Spinal cord (tissue), 10 donors: ENCODE data around the gene A4GALT. TPM values are rescaled to one million over a fixed set of nuclear protein-coding genes. Genes with fewer than 3 reads are reported as not detected.

Experiments
- DNase-seq, 6 donors: peaks; one replicate each; pipeline versions ENCODE4 v3.0.0 to v3.0.0-alpha.2; 2013 to 2015; ENCODE audit warnings: low spot score in 6 of 6, low read depth in 4 of 6
- H3K27ac ChIP-seq: one replicate; pipeline ENCODE4 v1.5.1; 2013; ENCODE audit warnings: low read depth, low read length, control low read depth
- H3K27me3 ChIP-seq: one replicate; pipeline ENCODE4 v1.6.1; 2013; ENCODE audit warnings: low read length; ENCODE audit not compliant: control insufficient read depth, insufficient read depth
- H3K36me3 ChIP-seq: one replicate; pipeline ENCODE4 v1.6.1; 2013; ENCODE audit warnings: low read length; ENCODE audit not compliant: control insufficient read depth, insufficient read depth
- H3K4me1 ChIP-seq: one replicate; pipeline ENCODE4 v1.6.1; 2013; ENCODE audit warnings: low read length; ENCODE audit not compliant: control insufficient read depth, insufficient read depth
- H3K4me3 ChIP-seq: one replicate; pipeline ENCODE4 v1.5.1; 2013; ENCODE audit warnings: low read depth, low read length, control low read depth
- H3K9me3 ChIP-seq: one replicate; pipeline ENCODE4 v1.6.1; 2013; ENCODE audit warnings: low read length; ENCODE audit not compliant: control insufficient read depth, insufficient read depth
- WGBS: methylation state at CpG from one replicate; pipeline ENCODE4 v1.1.5; 2013; ENCODE audit warnings: missing lambda C conversion rate; ENCODE audit not compliant: insufficient coverage; 5-methylcytosine and 5-hydroxymethylcytosine counted together
- long read RNA-seq, 4 donors: transcript quantifications; one replicate each; lab custom pipeline, GENCODE V29; 2026
- polyA plus RNA-seq, 2 donors: library from polyadenylated mRNA; unstranded; fragments of 120-200 nt; gene quantifications; one replicate each; pipeline ENCODE4 v1.2.1, GENCODE V29; 2013; ENCODE audit not compliant: insufficient read length in 2 of 2
- total RNA-seq, 2 donors: library from RNA; depleted of rRNA in 1 of 2; stranded (reverse); fragments of 120-200 nt in 1 of 2; fragments of >200 nt in 1 of 2; gene quantifications; one replicate each; pipeline versions ENCODE4 v1.2.3 to v1.2.4, GENCODE V29; 2013 to 2014
- donor health status: healthy.

Gene A4GALT
- total RNA-seq, result 10 to 100 TPM in 1 of 2 donors, 1 to 10 TPM in 1; 5.0 to 14.6 TPM
- 1 to 10 TPM; 4.5 to 8.1 TPM for polyA plus RNA-seq
- long read RNA-seq, donor 1, partial matches to known transcripts, result 0 of 4 reads
- long read RNA-seq, donor 1, other reads (novel, unspliced or antisense), result 0 of 4 reads
- long read RNA-seq, donor 2, partial matches to known transcripts, result 0 of 1 reads
- long read RNA-seq, donor 2, other reads (novel, unspliced or antisense), result 0 of 1 reads
- long read RNA-seq, donor 3, partial matches to known transcripts, result 0 of 2 reads
- long read RNA-seq, donor 3, other reads (novel, unspliced or antisense), result 0 of 2 reads
- long read RNA-seq, donor 4, result 0 reads

- under 1% methylated on average over 104 of the region's 104 CpGs for WGBS
- no peak for DNase-seq
- Histone ChIP-seq H3K27ac (no peak within 1 kb of the TSS), H3K36me3 (no peaks in the 10 kb centered on the region), H3K4me3 (peak within 1 kb of the TSS; percentile 38), H3K27me3 (peaks cover 49% of the 10 kb centered on the region), H3K4me1 (peaks cover 12% of the 10 kb centered on the region), H3K9me3 (no peaks in the 10 kb centered on the region)
These were observed at the start of gene A4GALT for GRCh38 chr22:42720263-42721044. TSS of gene A4GALT (minus strand) at chr22:42720870. CDS start at chr22:42693951, 26,919 bp downstream.

- Histone ChIP-seq H3K9me3 (no peaks in the 10 kb centered on the region), H3K27ac (no peak overlapping the region), H3K4me1 (peaks cover 16% of the 10 kb centered on the region), H3K27me3 (no peaks in the 10 kb centered on the region), H3K4me3 (no peak overlapping the region), H3K36me3 (peaks cover 3% of the 10 kb centered on the region)
- WGBS, result 80% methylated on average over 1 of the region's 4 CpGs
- DNase-seq, result no peak
These were observed 49.7 kb upstream of the A4GALT start for GRCh38 chr22:42770448-42770726.

- Histone ChIP-seq H3K36me3 (peaks cover 3% of the 10 kb centered on the region), H3K9me3 (no peaks in the 10 kb centered on the region), H3K27ac (no peak overlapping the region), H3K27me3 (no peaks in the 10 kb centered on the region), H3K4me3 (no peak overlapping the region), H3K4me1 (peaks cover 20% of the 10 kb centered on the region)
- WGBS, result 46% methylated on average over 42 of the region's 50 CpGs
- DNase-seq, result peak in 1 of 6 donors; percentile 49
These were observed 49.1 kb upstream of the A4GALT start for GRCh38 chr22:42769574-42770447.

- no peaks in the 10 kb centered on the region for H3K27me3 ChIP-seq
- peaks cover 3% of the 10 kb centered on the region for H3K36me3 ChIP-seq
- no peak overlapping the region for H3K4me3 ChIP-seq
- 85% methylated on average over 11 of the region's 11 CpGs for WGBS
- H3K27ac ChIP-seq, result no peak overlapping the region
- DNase-seq, result no peak
- H3K4me1 ChIP-seq, result peaks cover 20% of the 10 kb centered on the region
- H3K9me3 ChIP-seq, result no peaks in the 10 kb centered on the region
These were observed 48.5 kb upstream of the A4GALT start for GRCh38 chr22:42769238-42769573.

GRCh38 chr22:42768385-42769035 lies 47.8 kb upstream of the A4GALT start:
- Histone ChIP-seq H3K9me3 (no peaks in the 10 kb centered on the region), H3K27me3 (no peaks in the 10 kb centered on the region), H3K4me1 (peaks cover 20% of the 10 kb centered on the region), H3K36me3 (peaks cover 3% of the 10 kb centered on the region), H3K4me3 (no peak overlapping the region), H3K27ac (no peak overlapping the region)
- 83% methylated on average over 15 of the region's 22 CpGs for WGBS
- DNase-seq, result no peak

- H3K4me1 ChIP-seq, result peaks cover 16% of the 10 kb centered on the region
- no peaks in the 10 kb centered on the region for H3K27me3 ChIP-seq
- WGBS, result 77% methylated on average over 7 of the region's 8 CpGs
- DNase-seq, result no peak
- no peak overlapping the region for H3K27ac ChIP-seq
- peaks cover 3% of the 10 kb centered on the region for H3K36me3 ChIP-seq
- no peaks in the 10 kb centered on the region for H3K9me3 ChIP-seq
- no peak overlapping the region for H3K4me3 ChIP-seq
These were observed 46.2 kb upstream of the A4GALT start for GRCh38 chr22:42766860-42767259.

- 68% methylated on average over 5 of the region's 11 CpGs for WGBS
- DNase-seq, result no peak
- Histone ChIP-seq H3K9me3 (no peaks in the 10 kb centered on the region), H3K36me3 (peaks cover 3% of the 10 kb centered on the region), H3K4me3 (no peak overlapping the region), H3K4me1 (peaks cover 13% of the 10 kb centered on the region), H3K27ac (no peak overlapping the region), H3K27me3 (no peaks in the 10 kb centered on the region)
These were observed 44.3 kb upstream of the A4GALT start for GRCh38 chr22:42764895-42765363.

- Histone ChIP-seq H3K36me3 (no peaks in the 10 kb centered on the region), H3K27me3 (no peaks in the 10 kb centered on the region), H3K4me3 (no peak overlapping the region), H3K4me1 (peaks cover 5% of the 10 kb centered on the region), H3K9me3 (no peaks in the 10 kb centered on the region), H3K27ac (no peak overlapping the region)
- WGBS, result 91% methylated on average over 10 of the region's 13 CpGs
- no peak for DNase-seq
These were observed 43.4 kb upstream of the A4GALT start for GRCh38 chr22:42763965-42764480.
